DOHH2 (cell line): ENCODE results near the gene OR52E6.

Experiments used
- CTCF ChIP-seq: fragments of 200-600 bp; sonication (generic); IDR thresholded peaks from one replicate; pipeline ENCODE4 v1.5.1; 2014; ENCODE audit warnings: antibody characterized with exemption, mild to moderate bottlenecking, low read depth, low read length; ENCODE audit not compliant: poor library complexity, severe bottlenecking
- EZH2phosphoT487 ChIP-seq: fragments of 200-600 bp; sonication (generic); IDR thresholded peaks from 2 replicates; pipeline ENCODE4 v1.6.1; 2017; ENCODE audit warnings: borderline replicate concordance, mild to moderate bottlenecking, antibody characterized with exemption, low read length, moderate library complexity, mixed read lengths

- TF ChIP-seq CTCF: no peak
- TF ChIP-seq EZH2phosphoT487: no peak
Observed at GRCh38 chr11:5846701-5847100, 5.0 kb upstream of the OR52E6 start.
